Left colon (tissue), 2 donors: ENCODE measurements around the gene NLRP11. TPM values are rescaled to one million over a fixed set of nuclear protein-coding genes. Genes with fewer than 3 reads are reported as not detected.
A peak's percentile ranks its signal among the peaks of the same experiment; 100 is the strongest.
"Not testable (repeated sequence)": the region's sequence is repeated elsewhere in the genome, so short reads cannot be mapped to it uniquely, and the experiment has no call there.

Experiments used
- ATAC-seq: fragments of 200-7000 bp; cut with Tn5 transposase; one replicate; pipeline ENCODE4 v1.9.1; 2020; ENCODE audit warnings: mild to moderate bottlenecking, moderate library complexity
- DNase-seq, 2 donors: peaks; one replicate each; pipeline ENCODE4 v3.0.0-alpha.2; 2020
- intact Hi-C, 2 donors: fragments of 100-400 bp; cut with DNase I in 1 of 2; cut with micrococcal nuclease in 1 of 2; formaldehyde crosslinking; loops; one replicate each; pipeline versions ENCODE4 v1.11.2 to v1.14.0; 2022; cut with DNase I, micrococcal nuclease
- total RNA-seq, 2 donors: library from RNA; stranded (reverse); fragmentation: NEBNext Ultra II Directional; extraction: Animal tissue kit (Norgen Biotek cat#: 25700); gene quantifications; one replicate each; pipeline ENCODE4 v1.2.1, GENCODE V29; 2021
- donor health status: DM: no; HTN: no; CAD: no.
- donor health status: DM: yes; HTN: yes; CAD: no.

Gene NLRP11
- total RNA-seq, 2 donors from 2014 or later, result 0.11 to 0.12 TPM

DNA sequence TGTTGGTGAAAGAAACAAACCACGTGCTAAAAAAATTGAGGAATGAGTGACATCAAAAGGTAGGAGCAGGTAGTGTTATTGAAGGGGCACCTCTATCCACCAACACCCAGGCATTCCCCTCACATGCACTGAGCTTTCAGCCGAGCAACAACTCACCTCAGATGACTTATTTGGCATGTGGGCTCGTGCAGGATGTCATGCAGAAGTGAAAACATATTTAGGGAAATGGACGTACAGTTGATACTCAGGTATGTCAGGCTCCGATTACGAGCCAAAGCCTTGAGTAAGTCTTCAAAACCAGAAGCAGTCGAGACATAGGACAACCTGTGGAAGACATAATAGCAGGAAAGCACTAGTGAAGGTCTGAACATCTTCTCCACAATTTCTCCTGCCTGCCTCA lies 30.4 kb downstream of the NLRP11 start:
- intact Hi-C loops, result no loop called here
- ATAC-seq (no peak), DNase-seq (no peak)

DNA sequence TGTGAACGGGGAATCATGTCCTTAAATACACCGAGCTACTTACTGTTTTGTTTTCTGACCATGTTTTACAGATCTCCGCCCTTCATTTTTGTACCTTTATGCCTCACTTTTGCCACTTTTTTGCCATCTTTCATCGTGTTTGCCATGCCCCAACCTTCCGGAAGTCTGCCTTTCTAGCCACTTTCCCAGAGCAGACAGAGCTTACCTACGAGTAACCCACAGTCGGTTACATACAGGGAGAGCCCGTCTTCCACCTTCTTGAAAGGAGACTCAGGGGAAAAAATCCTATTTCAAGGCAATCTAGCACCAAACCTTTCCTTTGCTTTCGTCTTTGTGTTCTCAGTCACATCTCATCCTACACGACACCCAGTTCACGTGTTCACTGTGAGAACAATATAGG lies 36.8 kb downstream of the NLRP11 start:
- no peak for ATAC-seq
- no peak for DNase-seq
- intact Hi-C loops, result no loop called here

DNA sequence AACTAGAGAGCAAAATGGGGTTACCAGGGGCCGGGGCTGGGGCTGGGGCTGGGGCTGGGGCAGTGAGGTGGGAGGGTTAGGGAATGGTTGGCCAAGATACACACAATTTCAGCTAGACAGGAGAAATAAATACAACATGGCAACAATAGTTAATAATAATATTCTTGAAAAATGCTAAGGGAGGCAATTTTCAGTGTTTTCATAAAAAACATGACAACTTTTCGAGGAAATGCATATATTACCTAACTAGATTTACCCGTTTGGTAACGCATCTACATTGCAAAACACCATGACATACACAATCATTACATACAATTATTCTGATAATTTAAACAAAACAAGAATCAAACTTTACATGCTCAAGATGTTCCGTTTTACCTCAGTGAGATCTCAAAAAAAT lies 50.7 kb downstream of the NLRP11 start:
- intact Hi-C loops, result no loop called here
- ATAC-seq, result no peak
- DNase-seq, result no peak

GRCh38 chr19:55778331-55778730 lies 53.5 kb downstream of the NLRP11 start:
- no peak for ATAC-seq
- intact Hi-C loops, result no loop called here
- no peak for DNase-seq

DNA sequence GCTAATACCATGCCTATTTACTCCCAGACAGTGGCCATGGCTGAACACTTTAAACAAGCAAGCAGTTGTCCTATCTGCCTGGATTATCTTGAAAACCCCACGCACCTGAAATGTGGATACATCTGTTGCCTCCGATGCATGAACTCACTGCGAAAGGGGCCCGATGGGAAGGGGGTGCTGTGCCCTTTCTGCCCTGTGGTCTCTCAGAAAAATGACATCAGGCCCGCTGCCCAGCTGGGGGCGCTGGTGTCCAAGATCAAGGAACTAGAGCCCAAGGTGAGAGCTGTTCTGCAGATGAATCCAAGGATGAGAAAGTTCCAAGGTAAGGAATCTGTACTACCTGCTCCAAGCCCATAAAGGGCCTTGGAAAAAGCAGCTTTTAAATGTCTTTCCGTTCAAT lies 54.3 kb downstream of the NLRP11 start:
- ATAC-seq (no peak), DNase-seq (peak in 1 of 2 donors; percentile 16)
- intact Hi-C loops, result no loop called here

DNA sequence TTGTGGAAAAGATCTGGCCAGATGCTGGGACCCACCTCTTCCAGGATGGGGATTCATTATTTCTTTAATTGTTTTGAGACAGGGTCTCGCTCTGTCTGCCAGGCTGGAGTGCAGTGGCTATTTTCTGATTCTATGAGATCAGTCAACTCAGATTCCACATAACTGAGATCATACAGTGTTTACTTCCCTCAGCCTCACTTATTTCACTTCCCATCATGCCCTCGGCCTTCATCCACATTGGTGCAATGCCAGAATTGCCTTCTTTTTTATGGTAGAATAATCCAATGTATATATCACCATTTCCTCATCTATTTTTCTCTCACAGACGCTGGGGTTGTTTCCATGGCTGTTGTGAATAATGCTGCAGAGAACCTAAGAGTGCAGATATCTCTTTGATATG lies 62.2 kb downstream of the NLRP11 start:
- intact Hi-C loops, DNase-seq: not testable (repeated sequence)
- peak; percentile 50 for ATAC-seq

GRCh38 chr19:55768818-55769217 lies 63.0 kb downstream of the NLRP11 start, which contains the start of gene RFPL4AL1:
Gene RFPL4AL1 (plus strand): TSS chr19:55769118. CDS start chr19:55771805, 2,687 bp downstream.
- intact Hi-C loops, ATAC-seq, DNase-seq: not testable (repeated sequence)

DNA sequence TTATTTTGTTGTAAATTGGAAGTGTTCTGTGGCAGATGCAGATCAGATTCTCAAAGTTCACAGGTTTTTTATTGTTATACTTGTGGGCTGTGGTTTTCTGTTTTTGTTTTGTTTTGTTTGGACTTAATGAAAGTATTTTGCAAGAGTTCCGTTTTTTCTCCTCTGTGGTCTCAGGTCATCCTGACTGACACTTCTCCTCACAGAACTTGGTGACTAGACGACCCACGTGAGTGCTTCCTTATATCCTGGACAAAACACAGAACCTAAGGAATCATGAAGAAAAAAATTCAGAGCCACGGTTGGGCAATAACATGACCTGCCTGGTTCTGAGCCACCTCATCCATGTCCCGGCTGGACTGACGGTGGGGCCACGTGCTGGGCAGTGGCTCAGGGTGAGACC lies 65.3 kb downstream of the NLRP11 start:
- DNase-seq, result no peak
- no peak for ATAC-seq
- intact Hi-C loops, result no loop called here

- intact Hi-C loops, DNase-seq, ATAC-seq: not testable (repeated sequence)
Observed at GRCh38 chr19:55758797-55759196, 73.0 kb downstream of the NLRP11 start, which contains the start of gene RFPL4A. Gene RFPL4A (plus strand): TSS chr19:55759097. CDS start chr19:55761801, 2,704 bp downstream.

DNA sequence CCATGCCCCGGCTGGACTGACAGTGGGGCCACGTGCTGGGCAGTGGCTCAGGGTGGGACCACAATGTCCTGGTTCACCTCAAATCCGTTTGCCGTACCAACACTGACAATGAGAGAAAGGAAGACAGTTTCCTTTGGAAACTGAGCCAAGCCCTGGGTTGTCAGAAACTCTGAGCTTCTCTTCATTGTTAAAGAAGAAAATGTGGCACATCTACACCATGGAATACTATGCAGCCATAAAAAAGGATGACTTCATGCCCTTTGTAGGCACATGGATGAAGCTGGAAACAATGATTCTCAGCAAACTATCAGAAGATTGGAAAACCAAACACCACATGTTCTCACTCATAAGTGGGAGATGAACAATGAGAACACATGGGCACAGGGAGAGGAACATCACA lies 75.0 kb downstream of the NLRP11 start:
- ATAC-seq, DNase-seq, intact Hi-C loops: not testable (repeated sequence)

DNA sequence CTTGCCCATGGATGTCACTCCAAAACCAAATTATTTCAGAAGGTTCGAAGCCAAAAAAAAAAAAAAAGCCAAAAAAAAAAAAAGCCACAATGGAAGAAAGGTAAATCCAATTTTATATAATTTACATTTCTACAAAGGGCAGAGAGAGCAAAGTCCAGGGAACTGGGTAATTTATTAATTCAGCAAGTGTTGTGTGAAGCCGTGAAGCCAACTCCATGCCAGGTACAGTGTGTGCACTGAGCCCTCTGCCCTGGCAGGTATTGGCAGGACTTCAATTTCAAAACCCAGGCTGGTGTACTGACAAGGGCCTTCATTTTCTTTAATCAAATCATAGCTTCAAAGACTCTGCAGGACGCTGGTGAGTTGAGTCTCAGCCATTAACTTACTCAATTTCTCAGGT lies 78.4 kb downstream of the NLRP11 start:
- intact Hi-C loops, result no loop called here
- peak; percentile 99 for ATAC-seq
- peak; percentile 20 to 63 for DNase-seq

- no peak for DNase-seq
Observed at GRCh38 chr19:55750715-55751114, 81.1 kb downstream of the NLRP11 start.

DNA sequence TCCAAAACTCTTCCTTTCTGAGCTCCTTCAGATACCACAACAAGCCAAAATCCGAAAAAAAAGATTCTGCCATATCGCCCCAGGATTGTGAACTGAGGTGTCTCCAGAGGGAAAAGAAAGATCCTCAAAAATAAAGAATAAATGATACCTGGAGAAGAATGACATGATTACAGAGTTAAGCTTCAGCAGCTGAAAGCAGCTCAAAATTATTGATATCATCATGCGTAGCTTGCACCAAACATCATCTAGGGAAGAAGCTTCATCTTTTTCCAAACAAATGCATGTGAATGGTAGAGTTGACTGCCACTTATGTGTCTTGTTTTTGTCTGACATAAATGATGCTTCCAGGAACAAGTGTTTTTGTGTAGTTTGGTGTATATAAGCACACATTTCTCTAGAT lies 93.5 kb downstream of the NLRP11 start, which contains the start of gene NLRP9:
NLRP9 (minus strand) TSS at position 101 of the 400 bp plus-strand sequence; CDS start at position 73, 28 bp downstream.
- no peak for DNase-seq
- intact Hi-C loops, result no loop called here
- no peak for ATAC-seq

More at GRCh38 chr19:55750715-55751114, 81.1 kb downstream of the NLRP11 start:
- intact Hi-C loops, result no loop called here
- ATAC-seq, result no peak

Other genes with a start within 250 kb of the NLRP11 start
- gene FIZ1, start 232.5 kb downstream of the NLRP11 start, total RNA-seq, result 10 to 100 TPM; 14.7 to 15.5 TPM
- 10 to 100 TPM; 26.6 to 36.4 TPM for gene ZNF524, start 231.7 kb downstream of the NLRP11 start, total RNA-seq
- 10 to 100 TPM; 13.0 to 13.6 TPM for gene ZNF865, start 226.4 kb downstream of the NLRP11 start, total RNA-seq
- gene ZNF784, start 207.4 kb downstream of the NLRP11 start, total RNA-seq, result 10 to 100 TPM in 1 of 2 donors, 1 to 10 TPM in 1; 8.6 to 11.6 TPM
- 10 to 100 TPM; 22.5 to 23.3 TPM for gene ZNF580, start 191.0 kb downstream of the NLRP11 start, total RNA-seq
- gene ZNF581, start 188.3 kb downstream of the NLRP11 start, total RNA-seq, result 10 to 100 TPM; 15.2 to 18.7 TPM
- gene CCDC106, start 183.8 kb downstream of the NLRP11 start, total RNA-seq, result 1 to 10 TPM; 6.2 to 6.7 TPM
- gene U2AF2, start 177.0 kb downstream of the NLRP11 start, total RNA-seq, result 100 to 1,000 TPM; 142 to 167 TPM
- 100 to 1,000 TPM; 235 to 239 TPM for gene EPN1, start 156.8 kb downstream of the NLRP11 start, total RNA-seq
- gene NLRP9, start 93.6 kb downstream of the NLRP11 start, total RNA-seq, result not detected
- gene RFPL4A, start 72.9 kb downstream of the NLRP11 start, total RNA-seq, result not detected
- gene RFPL4AL1, start 62.9 kb downstream of the NLRP11 start, total RNA-seq, result not detected
- not detected for gene NLRP4, start 4.5 kb upstream of the NLRP11 start, total RNA-seq
- not detected for gene NLRP13, start 100.3 kb upstream of the NLRP11 start, total RNA-seq
- not detected for gene NLRP8, start 115.8 kb upstream of the NLRP11 start, total RNA-seq
- gene NLRP5, start 154.8 kb upstream of the NLRP11 start, total RNA-seq, result not detected